Eye (tissue), 1 donor: ENCODE measurements around the gene HAVCR1.
"Not testable (repeated sequence)": the region's sequence is repeated elsewhere in the genome, so short reads cannot be mapped to it uniquely, and the experiment has no call there.

Source experiments
- DNase-seq: peaks from one replicate; pipeline ENCODE4 v3.0.0-alpha.2; 2015

Gene HAVCR1

DNA sequence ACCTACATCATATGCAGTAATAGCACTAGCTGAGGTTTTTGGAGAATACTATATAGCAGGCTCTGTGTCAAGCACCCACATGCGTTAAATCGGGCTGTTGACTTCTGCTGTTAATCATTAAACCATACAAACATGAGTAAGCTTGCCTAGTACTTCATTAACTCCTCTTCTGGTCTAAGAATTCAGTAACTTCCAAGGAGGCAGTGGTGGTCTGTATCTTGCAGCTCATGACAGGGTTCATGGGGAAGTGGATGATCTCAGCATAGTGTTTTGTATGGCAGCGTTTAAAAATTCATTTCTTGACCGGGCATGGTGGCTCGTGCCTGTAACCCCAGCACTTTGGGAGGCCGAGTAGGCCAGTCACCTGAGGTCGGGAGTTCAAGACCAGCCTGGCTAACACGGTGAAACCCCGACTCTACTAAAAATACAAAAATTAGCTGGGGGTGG is at the start of gene HAVCR1:
HAVCR1 (minus strand) TSS at position 24 of the 447 bp plus-strand sequence. CDS start 1,173 bp downstream, outside the sequence.
- no peak for DNase-seq

DNA sequence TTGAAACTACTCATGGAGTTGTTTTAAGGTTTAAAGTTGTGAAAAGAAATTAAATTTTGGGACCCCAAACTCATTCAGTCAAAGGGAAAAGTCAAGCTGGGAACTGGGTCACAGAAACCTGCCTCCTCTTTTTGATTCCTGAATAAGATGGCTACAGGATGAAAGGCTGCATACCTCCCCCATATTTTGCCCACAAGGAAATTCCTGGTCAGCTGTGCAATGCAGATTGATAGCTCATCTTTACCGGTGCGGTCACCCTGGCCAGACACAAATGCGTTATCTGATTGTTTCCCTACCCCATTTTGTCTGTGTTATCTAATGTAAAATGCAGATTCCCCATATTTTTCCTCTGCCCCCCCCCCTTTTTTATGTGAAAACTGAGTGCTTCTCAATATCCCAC is 48.6 kb upstream of the HAVCR1 start:
- DNase-seq: no peak

DNA sequence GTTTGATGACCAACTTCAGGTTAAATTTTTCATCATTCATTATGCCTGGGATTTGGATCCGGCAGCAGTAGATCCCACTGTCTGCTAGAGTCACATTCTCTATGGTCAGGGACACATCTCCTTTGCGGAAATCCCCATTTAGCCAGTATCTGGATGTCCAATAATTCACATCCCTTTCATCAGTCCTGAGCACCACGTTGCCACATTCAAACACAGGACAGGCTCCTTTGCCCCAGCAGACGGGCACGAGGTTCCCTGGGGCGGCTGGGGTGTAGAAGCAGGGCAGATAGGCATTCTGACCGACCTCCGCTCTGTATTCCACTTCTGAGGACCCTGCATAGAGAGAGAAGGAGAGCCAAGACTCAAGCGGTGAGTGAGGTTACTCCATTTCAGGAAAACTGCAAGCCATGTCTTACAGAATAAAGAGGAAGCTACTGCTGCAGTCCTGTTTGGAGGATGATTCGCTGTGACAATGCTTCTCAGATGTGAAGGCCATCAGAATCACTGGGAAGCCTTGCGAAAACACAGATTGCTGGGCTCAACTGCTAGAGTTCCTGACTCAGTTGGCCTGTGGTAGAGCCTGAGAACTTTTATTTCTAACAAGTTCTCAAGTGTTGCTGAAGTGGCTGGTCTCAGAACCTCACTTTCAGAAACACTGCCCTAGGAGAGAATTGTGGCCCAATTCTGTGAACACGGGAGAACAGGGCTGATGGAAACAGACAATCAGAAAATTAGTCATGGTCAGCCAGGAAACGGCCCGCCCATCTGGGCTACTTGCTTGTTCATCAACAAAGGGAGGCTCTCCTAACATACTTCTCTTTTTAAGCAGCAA is 47.9 kb upstream of the HAVCR1 start:
- DNase-seq: no peak

DNA sequence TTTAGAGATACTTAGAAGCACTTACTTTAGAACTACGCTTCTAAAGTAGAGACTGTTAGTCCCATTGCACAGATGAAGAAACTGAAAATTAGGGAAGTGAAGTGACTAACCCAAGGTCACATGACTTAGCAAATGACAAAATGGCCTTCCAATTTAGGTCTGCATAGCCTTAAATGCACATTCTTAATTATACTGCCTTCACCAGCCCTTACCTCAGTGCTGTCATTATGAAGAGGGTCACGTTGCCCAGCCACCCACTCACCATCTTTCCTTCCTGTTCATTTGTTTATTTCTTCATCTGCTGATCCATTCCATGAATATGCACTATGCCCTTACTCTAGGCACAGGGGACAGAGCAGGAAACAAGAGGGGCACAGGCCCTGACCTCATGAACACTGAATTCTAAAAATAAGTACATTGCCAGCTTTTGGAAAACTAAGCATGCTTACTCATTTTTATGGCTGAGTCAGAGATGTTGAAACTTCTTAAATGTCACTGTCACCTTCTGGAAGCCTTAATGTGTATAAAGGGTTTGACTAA is 41.3 kb upstream of the HAVCR1 start:
- DNase-seq: no peak

DNA sequence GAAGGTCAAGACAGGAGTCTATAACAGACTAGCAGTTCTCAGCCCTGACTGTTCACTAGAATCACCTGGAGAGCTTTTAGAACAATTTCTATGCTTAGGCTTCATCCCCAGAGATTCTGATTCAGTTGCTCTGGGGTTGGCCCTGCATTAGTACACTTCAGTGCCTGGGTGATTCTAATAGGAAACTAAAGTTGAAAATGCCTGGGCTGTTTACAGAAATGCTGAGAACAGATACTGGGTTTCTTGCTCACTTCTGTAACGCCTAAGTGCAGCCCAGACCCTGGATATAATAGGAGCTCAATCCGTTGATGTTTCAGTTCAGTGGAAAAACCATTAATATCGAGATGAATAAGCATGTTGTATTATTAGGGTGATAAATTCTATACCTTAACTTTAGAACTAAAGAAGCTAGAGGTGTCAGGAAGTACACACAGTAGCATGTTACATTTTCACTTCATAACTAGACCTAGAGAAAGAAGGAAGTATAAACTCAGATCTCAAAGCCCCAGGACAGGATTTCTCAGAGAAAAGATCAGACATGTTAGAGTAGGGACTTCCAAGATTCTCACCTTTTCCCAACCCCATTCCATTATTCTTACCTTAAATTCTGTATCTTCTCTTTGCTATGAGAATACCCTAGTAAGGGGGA is 29.6 kb upstream of the HAVCR1 start:
- peak; percentile 24 for DNase-seq

GRCh38 chr5:157086751-157087359 is 27.9 kb upstream of the HAVCR1 start:
- no peak for DNase-seq

- DNase-seq: no peak
Measured at GRCh38 chr5:157085930-157086329, 27.0 kb upstream of the HAVCR1 start.

DNA sequence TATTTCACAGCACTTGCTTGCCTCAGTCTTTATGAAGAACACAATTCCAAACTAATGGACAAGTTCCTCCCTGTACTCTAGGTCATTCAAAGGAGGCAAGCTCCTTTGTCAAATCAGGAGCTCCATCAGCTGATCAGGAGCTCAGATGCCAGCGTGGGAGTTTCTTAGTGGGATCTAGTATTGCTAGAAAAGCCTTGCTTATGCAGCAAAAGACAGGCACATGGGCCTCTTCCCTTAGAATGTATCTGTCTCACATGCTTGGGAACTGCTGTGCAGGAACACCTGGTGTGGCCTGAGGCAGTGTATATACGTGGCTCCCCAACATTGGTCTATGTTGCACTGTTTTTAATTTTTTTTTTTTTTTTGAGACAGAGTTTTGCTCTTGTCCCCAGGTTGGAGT is 21.4 kb upstream of the HAVCR1 start:
- no peak for DNase-seq

DNA sequence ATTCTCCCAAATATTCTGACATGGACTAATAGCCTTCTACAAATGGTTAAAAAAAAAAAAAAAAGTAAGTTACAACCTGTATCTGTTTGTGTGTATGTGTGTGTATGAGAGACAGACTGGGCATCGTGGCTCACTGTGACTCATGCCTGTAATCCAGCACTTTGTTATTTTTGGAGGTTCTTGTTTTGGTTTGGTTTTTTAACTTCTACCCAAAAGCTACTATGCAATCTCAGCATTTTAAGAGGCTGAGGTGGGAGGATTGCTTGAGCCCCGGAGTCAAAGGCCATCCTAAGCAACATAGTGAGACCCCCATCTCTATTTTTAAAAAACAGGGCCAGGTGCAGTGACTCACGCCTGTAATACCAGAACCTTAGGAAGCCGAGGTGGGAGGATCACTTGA is 17.6 kb upstream of the HAVCR1 start:
- no peak for DNase-seq

- no peak for DNase-seq
Measured at GRCh38 chr5:157072508-157072907, 13.6 kb upstream of the HAVCR1 start.

DNA sequence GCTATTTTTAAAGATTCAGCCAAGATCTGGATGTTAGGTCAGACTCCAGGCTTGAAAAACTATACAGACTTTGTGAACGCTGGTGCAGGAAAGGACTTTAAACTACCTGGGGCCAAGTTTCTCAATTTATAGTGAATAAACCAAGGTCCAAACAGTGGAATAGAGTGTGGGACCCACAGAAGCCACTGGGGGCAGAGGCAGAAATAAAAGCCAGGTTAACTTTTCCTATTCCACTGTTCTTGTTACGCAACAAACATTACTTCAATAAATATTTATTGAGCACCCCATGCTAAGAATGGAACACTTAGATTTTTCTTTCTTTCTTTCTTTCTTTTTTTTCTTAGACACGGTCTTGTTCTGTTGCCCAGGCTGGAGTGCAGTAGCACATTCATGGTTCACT is 11.0 kb upstream of the HAVCR1 start:
- no peak for DNase-seq

DNA sequence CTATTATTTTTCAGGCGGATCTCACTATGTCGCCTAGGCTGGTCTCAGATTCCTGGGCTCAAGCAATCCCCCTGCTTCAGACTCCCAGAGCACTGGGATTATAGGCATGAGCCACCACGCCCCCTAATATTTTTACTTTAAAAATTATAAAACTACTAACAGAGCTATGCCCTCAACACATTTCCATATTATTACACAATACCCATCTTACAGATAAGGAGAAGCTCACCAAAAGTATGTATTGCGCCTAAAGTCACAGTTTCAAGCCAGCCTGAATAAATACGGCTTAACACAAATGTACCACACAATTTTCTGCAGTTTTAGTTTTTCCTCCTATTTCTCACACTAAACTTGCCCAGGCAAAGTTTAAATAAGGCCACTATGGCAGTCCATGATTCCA is 9.9 kb upstream of the HAVCR1 start:
- no peak for DNase-seq

DNA sequence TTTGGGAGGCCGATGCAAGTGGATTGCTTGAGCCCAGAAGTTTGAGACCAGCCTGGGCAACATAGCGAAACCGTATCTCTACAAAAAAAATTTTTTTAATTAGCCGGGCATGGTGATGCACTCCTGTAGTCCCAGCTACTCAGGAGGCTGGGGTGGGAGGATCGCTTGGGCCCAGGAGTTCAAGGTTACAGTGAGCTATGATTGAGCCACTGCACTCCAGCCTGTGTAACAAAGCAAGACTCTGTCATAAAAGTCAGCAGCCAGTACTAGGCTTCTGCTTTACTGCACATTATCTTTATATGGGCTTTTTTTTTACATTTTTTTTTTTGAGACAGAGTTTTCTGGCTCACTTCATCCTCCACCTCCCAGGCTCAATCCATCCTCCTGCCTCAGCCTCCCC is 9.4 kb upstream of the HAVCR1 start:
- no peak for DNase-seq

DNA sequence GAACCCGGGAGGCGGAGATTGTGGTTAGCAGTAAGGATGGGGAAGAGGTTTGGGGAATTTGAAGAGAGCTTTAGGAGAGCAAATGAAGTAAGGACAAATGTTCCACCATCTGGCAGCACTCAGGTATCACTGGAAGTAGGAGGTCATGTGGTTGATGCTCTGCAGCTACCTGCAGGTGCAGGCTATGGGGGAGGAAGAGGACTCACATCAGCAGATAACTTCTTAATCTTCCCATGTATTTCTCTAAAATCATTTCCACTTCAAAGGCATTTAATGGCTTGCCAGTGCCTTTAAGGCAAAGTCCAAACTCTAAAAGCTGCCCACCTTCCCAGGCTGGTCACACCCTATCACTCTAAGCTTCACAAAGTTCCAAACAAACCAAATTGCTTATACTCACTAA is 8.1 kb upstream of the HAVCR1 start:
- DNase-seq: no peak

GRCh38 chr5:157066080-157066479 is 7.2 kb upstream of the HAVCR1 start:
- no peak for DNase-seq

- no peak for DNase-seq
Measured at GRCh38 chr5:157063776-157064430, 5.0 kb upstream of the HAVCR1 start.

DNA sequence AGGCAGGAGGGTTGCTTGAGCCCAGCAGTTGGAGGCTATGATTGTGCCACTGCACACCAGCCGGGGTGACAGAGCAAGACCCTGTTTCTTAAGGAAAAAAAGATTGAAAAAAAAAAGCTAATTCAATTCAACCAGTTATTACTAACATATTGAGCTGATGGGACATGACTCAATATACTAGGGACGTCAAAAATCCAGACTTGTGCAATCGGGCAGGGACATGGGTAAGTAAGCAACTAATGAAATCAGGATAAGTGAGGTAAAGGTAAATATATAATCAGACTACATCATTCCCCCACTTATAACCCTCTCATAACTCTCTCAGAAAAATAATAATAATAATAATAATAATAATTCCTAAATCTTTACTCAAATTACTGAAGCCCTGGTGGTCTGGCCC is 975 bp upstream of the HAVCR1 start:
- no peak for DNase-seq

- DNase-seq: no peak
Measured at GRCh38 chr5:157057459-157058370, 1.2 kb downstream of the HAVCR1 start.

GRCh38 chr5:157056848-157057247 is 2.1 kb downstream of the HAVCR1 start:
- not testable (repeated sequence) for DNase-seq

DNA sequence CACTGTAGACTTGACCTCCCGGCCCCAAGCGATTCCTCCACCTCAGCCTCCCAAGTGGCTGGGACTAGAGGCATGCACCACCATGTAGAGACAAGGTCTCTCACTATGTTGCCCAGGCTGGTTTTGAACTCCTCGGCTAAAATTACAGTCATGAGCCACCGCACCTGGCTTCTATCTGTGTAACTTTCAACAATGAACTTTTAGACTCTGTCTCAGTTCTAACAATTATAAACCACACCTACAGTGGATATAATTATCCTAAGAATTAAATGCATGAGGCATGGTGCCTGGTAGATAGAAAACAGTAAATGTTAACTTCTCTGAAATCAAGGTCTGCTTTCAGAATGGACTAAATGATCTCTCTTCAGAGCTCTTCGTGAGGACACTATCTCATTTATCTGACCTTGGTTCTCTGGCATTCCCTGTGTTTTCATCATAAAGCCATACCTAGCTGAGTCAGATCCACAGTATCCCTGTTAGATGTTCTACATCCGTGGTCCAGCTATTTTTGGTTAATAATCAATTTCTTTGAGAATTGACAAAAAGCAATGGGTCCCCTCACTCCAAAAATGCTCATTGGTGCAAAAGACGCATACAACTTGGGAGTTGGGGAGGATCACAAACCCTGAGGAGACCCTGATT is 7.2 kb downstream of the HAVCR1 start:
- DNase-seq: no peak

DNA sequence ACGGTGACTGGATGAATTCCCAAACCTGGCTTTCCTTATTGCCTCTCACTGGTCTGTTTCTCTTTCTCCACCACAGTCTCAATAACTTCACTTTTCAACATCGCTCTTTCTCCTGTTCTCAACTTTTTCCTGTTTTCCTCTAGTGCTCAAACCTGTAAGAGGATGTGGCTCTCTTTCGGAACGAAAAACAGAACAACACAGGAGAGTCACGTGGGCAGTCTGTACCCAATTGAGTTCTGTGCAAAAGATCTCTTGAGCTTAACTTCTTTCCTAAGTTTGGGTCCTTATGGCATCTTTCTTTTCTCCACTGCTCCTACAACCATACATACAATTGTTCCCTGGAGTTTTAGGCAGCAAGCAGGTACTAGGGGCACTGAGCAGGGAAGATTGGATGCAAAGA is 8.9 kb downstream of the HAVCR1 start:
- no peak for DNase-seq

DNA sequence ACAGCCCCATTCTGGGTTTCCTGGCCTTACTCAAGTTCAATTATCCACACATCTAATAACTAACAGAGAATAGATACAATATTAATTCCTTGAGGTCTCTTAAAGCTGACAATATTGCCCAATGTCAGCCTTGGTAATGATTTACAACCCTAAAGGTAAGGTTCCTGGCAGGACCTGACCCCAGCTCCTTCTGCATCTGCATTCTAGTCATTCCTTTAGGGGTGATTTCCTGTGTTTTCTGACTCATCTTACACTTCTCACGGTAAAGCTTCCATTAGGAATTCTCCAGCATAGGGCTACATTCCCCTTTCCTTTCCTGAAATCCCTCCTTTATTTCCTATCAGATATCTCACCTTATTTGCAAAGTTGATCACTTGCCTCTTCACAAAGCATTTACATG is 9.3 kb downstream of the HAVCR1 start:
- no peak for DNase-seq
